ENCODE results near the gene RAB3IL1. TPM values are rescaled to one million over a fixed set of nuclear protein-coding genes. Genes with fewer than 3 reads are reported as not detected.

RAB3IL1 gene
- polyA plus RNA-seq, 3 donors = 4.0 to 44.5 (median 16.4) TPM

- WGBS, 3 donors = 85 to 93% (median 86%) methylated on average over 11 of the region's 11 CpGs
- no peak overlapping the region for H3K27ac ChIP-seq (ENCODE audit: low read depth, low read length)
Observed at GRCh38 chr11:61880031-61880430, 37.3 kb downstream of the RAB3IL1 start.

GRCh38 chr11:61879152-61879551, 38.2 kb downstream of the RAB3IL1 start:
- no peak overlapping the region for H3K27ac ChIP-seq (ENCODE audit: low read depth, low read length)
- WGBS, 3 donors = 90 to 91% (median 91%) methylated on average over 7 of the region's 7 CpGs

- WGBS, 3 donors = 91 to 96% (median 94%) methylated on average over 11 to 14 of the region's 14 CpGs
- no peak overlapping the region for H3K27ac ChIP-seq (ENCODE audit: low read depth, low read length)
Observed at GRCh38 chr11:61875698-61876097, 41.7 kb downstream of the RAB3IL1 start.

GRCh38 chr11:61874853-61875252, 42.5 kb downstream of the RAB3IL1 start:
- 75 to 83% (median 82%) methylated on average over 3 of the region's 3 CpGs for WGBS, 3 donors
- H3K27ac ChIP-seq (ENCODE audit: low read depth, low read length) = no peak overlapping the region

- WGBS, 3 donors = 75 to 82% (median 79%) methylated on average over 12 of the region's 12 CpGs
- H3K27ac ChIP-seq (ENCODE audit: low read depth, low read length) = no peak overlapping the region
Observed at GRCh38 chr11:61874377-61874809, 43.0 kb downstream of the RAB3IL1 start.

GRCh38 chr11:61873588-61874376, 43.6 kb downstream of the RAB3IL1 start:
- no peak overlapping the region for H3K27ac ChIP-seq (ENCODE audit: low read depth, low read length)
- 78 to 93% (median 86%) methylated on average over 15 to 16 of the region's 16 CpGs for WGBS, 3 donors

- H3K27ac ChIP-seq (ENCODE audit: low read depth, low read length) = no peak overlapping the region
- WGBS, 3 donors = 89 to 92% (median 90%) methylated on average over 20 of the region's 20 CpGs
Observed at GRCh38 chr11:61872935-61873565, 44.3 kb downstream of the RAB3IL1 start.

- 2 to 5% (median 4%) methylated on average over 21 to 24 of the region's 24 CpGs for WGBS, 3 donors
- H3K27ac ChIP-seq (ENCODE audit: low read depth, low read length) = no peak overlapping the region
Observed at GRCh38 chr11:61871158-61871597, 46.2 kb downstream of the RAB3IL1 start.

- 32 to 73% (median 57%) methylated on average over 10 of the region's 10 CpGs for WGBS, 3 donors
- no peak overlapping the region for H3K27ac ChIP-seq (ENCODE audit: low read depth, low read length)
Observed at GRCh38 chr11:61870541-61871031, 46.8 kb downstream of the RAB3IL1 start.

- H3K27ac ChIP-seq (ENCODE audit: low read depth, low read length) = no peak overlapping the region
- WGBS, 3 donors = 63 to 71% (median 69%) methylated on average over 20 to 21 of the region's 21 CpGs
Observed at GRCh38 chr11:61869708-61870451, 47.5 kb downstream of the RAB3IL1 start.

- WGBS, 3 donors = 72 to 83% (median 82%) methylated on average over 4 of the region's 4 CpGs
- H3K27ac ChIP-seq (ENCODE audit: low read depth, low read length) = no peak overlapping the region
Observed at GRCh38 chr11:61869429-61869707, 48.0 kb downstream of the RAB3IL1 start.

- H3K27ac ChIP-seq (ENCODE audit: low read depth, low read length) = no peak overlapping the region
- WGBS, 3 donors = 87 to 93% (median 87%) methylated on average over 12 to 14 of the region's 14 CpGs
Observed at GRCh38 chr11:61868571-61869428, 48.6 kb downstream of the RAB3IL1 start.

- no peak overlapping the region for H3K27ac ChIP-seq (ENCODE audit: low read depth, low read length)
- 92 to 94% (median 93%) methylated on average over 6 of the region's 6 CpGs for WGBS, 3 donors
Observed at GRCh38 chr11:61866958-61867343, 50.4 kb downstream of the RAB3IL1 start.

- WGBS, 3 donors = 71 to 84% (median 81%) methylated on average over 15 to 18 of the region's 18 CpGs
- H3K27ac ChIP-seq (ENCODE audit: low read depth, low read length) = no peak overlapping the region
Observed at GRCh38 chr11:61866231-61866957, 51.0 kb downstream of the RAB3IL1 start.

GRCh38 chr11:61864814-61865775, 52.3 kb downstream of the RAB3IL1 start:
- WGBS, 3 donors = 92 to 95% (median 94%) methylated on average over 20 of the region's 20 CpGs
- H3K27ac ChIP-seq (ENCODE audit: low read depth, low read length) = no peak overlapping the region

- 87 to 96% (median 91%) methylated on average over 13 of the region's 13 CpGs for WGBS, 3 donors
- no peak overlapping the region for H3K27ac ChIP-seq (ENCODE audit: low read depth, low read length)
Observed at GRCh38 chr11:61863548-61864081, 53.8 kb downstream of the RAB3IL1 start.

All from adipose tissue (tissue), 3 donors.